Kidney epithelial cell (primary cell): Measurements from ENCODE around the gene NHLH2. TPM values are rescaled to one million over a fixed set of nuclear protein-coding genes. Genes with fewer than 3 reads are reported as not detected.

Source experiments
- DNase-seq: peaks from one replicate; pipeline ENCODE4 v3.0.0-alpha.2; 2010; ENCODE audit warnings: low read depth
- H3K27me3 ChIP-seq: 2 replicates; pipeline ENCODE4 v1.6.0; 2011; ENCODE audit warnings: low read length; ENCODE audit not compliant: control insufficient read depth, insufficient read depth
- H3K36me3 ChIP-seq: 2 replicates; pipeline ENCODE4 v1.5.1; 2011; ENCODE audit warnings: low read length; ENCODE audit not compliant: control insufficient read depth, insufficient read depth
- H3K4me3 ChIP-seq: 2 replicates; pipeline ENCODE4 v1.5.1; 2011; ENCODE audit warnings: low read depth, mild to moderate bottlenecking, control low read depth, low read length
- CTCF ChIP-seq: IDR thresholded peaks from 2 replicates; pipeline ENCODE4 v1.5.1; 2011; ENCODE audit warnings: mild to moderate bottlenecking, moderate library complexity, low read length, control low read depth, inconsistent platforms; ENCODE audit not compliant: insufficient read depth, poor library complexity, severe bottlenecking
- total RNA-seq: library from RNA; depleted of rRNA; stranded (reverse); fragments of >200 nt; gene quantifications from 2 replicates; pipeline ENCODE4 v1.2.3, GENCODE V29; 2015

Gene NHLH2
- total RNA-seq, 1 donor from 2014 or later: 0.38 TPM

GRCh38 chr1:115814685-115815398, 26.1 kb downstream of the NHLH2 start:
- Histone ChIP-seq H3K4me3 (no peak overlapping the region), H3K27me3 (no peaks in the 10 kb centered on the region), H3K36me3 (no peaks in the 10 kb centered on the region)
- no peak for TF ChIP-seq CTCF
- no peak for DNase-seq

- no peaks in the 10 kb centered on the region for H3K27me3 ChIP-seq
- no peak for TF ChIP-seq CTCF
- H3K4me3 ChIP-seq: no peak overlapping the region
- no peak for DNase-seq
- H3K36me3 ChIP-seq: no peaks in the 10 kb centered on the region
These were observed 27.2 kb downstream of the NHLH2 start for GRCh38 chr1:115813727-115814126.

- H3K27me3 ChIP-seq: no peaks in the 10 kb centered on the region
- no peak for DNase-seq
- TF ChIP-seq CTCF: no peak
- no peak overlapping the region for H3K4me3 ChIP-seq
- H3K36me3 ChIP-seq: no peaks in the 10 kb centered on the region
These were observed 29.6 kb downstream of the NHLH2 start for GRCh38 chr1:115811140-115811828.

GRCh38 chr1:115810609-115811008, 30.3 kb downstream of the NHLH2 start:
- no peaks in the 10 kb centered on the region for H3K27me3 ChIP-seq
- DNase-seq: no peak
- H3K36me3 ChIP-seq: no peaks in the 10 kb centered on the region
- no peak overlapping the region for H3K4me3 ChIP-seq
- TF ChIP-seq CTCF: no peak

- TF ChIP-seq CTCF: no peak
- Histone ChIP-seq H3K36me3 (no peaks in the 10 kb centered on the region), H3K27me3 (no peaks in the 10 kb centered on the region)
These were observed 31.1 kb downstream of the NHLH2 start for GRCh38 chr1:115809847-115810246.

GRCh38 chr1:115809076-115809475, 31.9 kb downstream of the NHLH2 start:
- Histone ChIP-seq H3K36me3 (no peaks in the 10 kb centered on the region), H3K27me3 (no peaks in the 10 kb centered on the region), H3K4me3 (no peak overlapping the region)
- no peak for TF ChIP-seq CTCF
- DNase-seq: no peak

More at GRCh38 chr1:115809847-115810246, 31.1 kb downstream of the NHLH2 start:
- H3K4me3 ChIP-seq: no peak overlapping the region
- DNase-seq: no peak
